Activated CD4-positive, alpha-beta memory T cell treated with anti-CD3 and anti-CD28 coated beads for 36 hours (primary cell): ENCODE measurements around the gene MRPS27. TPM values are rescaled to one million over a fixed set of nuclear protein-coding genes. Genes with fewer than 3 reads are reported as not detected.
"Not testable (repeated sequence)": the region's sequence is repeated elsewhere in the genome, so short reads cannot be mapped to it uniquely, and the experiment has no call there.

Experiments used
- CTCF ChIA-PET: fragments of 350-600 bp; sonication (Branson Sonifier 250); formaldehyde crosslinking; loops from one replicate; lab custom pipeline; 2021; ENCODE audit warnings: antibody characterized with exemption, inconsistent platforms; lab: Charles Lee
- POLR2A ChIA-PET: fragments of 350-600 bp; sonication (Branson Sonifier 250); formaldehyde crosslinking; loops from one replicate; lab custom pipeline; 2021; ENCODE audit warnings: antibody characterized with exemption; lab: Charles Lee
- DNase-seq: peaks from one replicate; pipeline ENCODE4 v3.0.0-alpha.2; 2020
- H3K27ac Mint-ChIP-seq: one replicate; pipeline ENCODE4 v1.8.0; 2021; ENCODE audit warnings: mixed read lengths
- H3K27me3 Mint-ChIP-seq: one replicate; pipeline ENCODE4 v1.8.0; 2021; ENCODE audit warnings: mixed read lengths
- H3K36me3 Mint-ChIP-seq: one replicate; pipeline ENCODE4 v1.8.0; 2021; ENCODE audit warnings: mixed read lengths
- H3K4me1 Mint-ChIP-seq: one replicate; pipeline ENCODE4 v1.8.0; 2021; ENCODE audit warnings: low read depth, mixed read lengths
- H3K4me3 Mint-ChIP-seq: one replicate; pipeline ENCODE4 v1.8.0; 2021; ENCODE audit warnings: mild to moderate bottlenecking, mixed read lengths
- H3K9me3 Mint-ChIP-seq: one replicate; pipeline ENCODE4 v1.8.0; 2021; ENCODE audit warnings: mixed read lengths
- intact Hi-C: fragments of 100-400 bp; cut with micrococcal nuclease; formaldehyde crosslinking; loops from one replicate; pipeline ENCODE4 v1.15.1; 2023
- total RNA-seq, 2 experiments: library from RNA; stranded (reverse); gene quantifications; one replicate each; pipeline ENCODE4 v1.2.3, GENCODE V29; 2021

Gene MRPS27
- total RNA-seq, 2 experiments from 2014 or later = 85.9 to 91.4 TPM

DNA sequence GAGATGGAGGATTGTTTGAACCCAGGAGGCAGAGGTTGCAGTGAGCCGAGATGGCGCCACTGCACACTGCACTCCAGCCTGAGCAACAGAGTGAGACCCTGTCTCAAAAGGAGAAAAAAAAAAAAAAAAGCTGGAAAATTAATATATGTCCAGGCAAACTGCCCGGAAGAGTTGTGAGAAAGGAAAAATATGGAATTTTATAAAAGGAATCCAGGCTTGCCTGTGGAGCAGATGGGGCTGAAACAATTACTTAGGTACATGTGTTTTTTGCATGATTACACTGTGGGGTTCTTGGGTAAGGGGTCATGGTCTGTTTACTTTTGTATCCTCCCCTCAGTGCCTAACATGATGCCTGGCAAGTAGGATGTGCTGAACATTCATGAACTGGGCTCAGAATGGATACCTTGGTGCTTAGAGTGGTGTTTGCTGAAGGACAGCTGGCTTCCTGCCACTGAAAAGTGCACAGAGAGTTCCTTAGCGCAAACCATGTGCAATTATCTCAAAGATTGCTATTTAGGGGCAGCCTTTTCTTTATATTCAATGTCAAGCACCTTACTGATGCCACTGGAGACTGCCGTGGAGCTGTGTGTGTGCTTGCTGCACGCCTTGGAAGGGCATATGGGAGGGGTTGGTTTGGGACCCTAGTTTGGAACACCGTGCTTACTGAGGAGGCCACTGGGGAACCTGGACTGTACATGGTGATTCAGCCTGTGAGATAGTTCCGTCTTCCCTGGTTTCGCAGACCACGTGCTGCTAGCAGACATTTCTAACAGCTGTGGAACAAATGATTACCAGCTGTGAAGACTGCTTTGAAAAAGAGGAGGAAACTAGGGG is 134.3 kb downstream of the MRPS27 start:
- DNase-seq = no peak
- POLR2A ChIA-PET = no interaction called here
- Mint-ChIP-seq H3K4me1 (no peaks in the 10 kb centered on the region), H3K9me3 (no peaks in the 10 kb centered on the region), H3K36me3 (no peaks in the 10 kb centered on the region), H3K27me3 (peaks cover 64% of the 10 kb centered on the region), H3K4me3 (no peak overlapping the region), H3K27ac (no peak overlapping the region)
- intact Hi-C loops = no loop called here
- CTCF ChIA-PET = no interaction called here

DNA sequence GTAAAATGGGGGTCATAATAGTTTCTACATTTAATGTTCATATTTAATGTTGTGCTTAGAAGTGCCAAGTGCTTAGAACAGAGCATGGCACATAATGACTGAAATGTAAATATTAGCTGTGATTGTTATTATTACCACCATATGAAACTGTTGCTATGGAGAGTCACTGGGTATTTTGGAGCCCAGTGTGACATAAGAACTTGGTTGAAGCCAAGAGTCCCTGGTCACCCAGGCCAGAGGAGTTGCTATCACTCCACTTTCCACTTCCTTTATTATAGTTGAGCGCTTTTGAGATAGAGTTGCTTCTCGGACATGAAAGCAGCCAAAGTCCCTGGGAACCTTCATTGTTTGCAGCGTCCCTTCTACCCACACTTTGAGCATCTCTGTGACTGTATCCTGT is 135.6 kb downstream of the MRPS27 start:
- H3K4me1 Mint-ChIP-seq = no peaks in the 10 kb centered on the region
- POLR2A ChIA-PET = no interaction called here
- no peaks in the 10 kb centered on the region for H3K36me3 Mint-ChIP-seq
- CTCF ChIA-PET = no interaction called here
- no peaks in the 10 kb centered on the region for H3K9me3 Mint-ChIP-seq
- intact Hi-C loops = no loop called here
- DNase-seq = no peak
- no peak overlapping the region for H3K4me3 Mint-ChIP-seq
- H3K27me3 Mint-ChIP-seq = peaks cover 64% of the 10 kb centered on the region
- H3K27ac Mint-ChIP-seq = no peak overlapping the region

DNA sequence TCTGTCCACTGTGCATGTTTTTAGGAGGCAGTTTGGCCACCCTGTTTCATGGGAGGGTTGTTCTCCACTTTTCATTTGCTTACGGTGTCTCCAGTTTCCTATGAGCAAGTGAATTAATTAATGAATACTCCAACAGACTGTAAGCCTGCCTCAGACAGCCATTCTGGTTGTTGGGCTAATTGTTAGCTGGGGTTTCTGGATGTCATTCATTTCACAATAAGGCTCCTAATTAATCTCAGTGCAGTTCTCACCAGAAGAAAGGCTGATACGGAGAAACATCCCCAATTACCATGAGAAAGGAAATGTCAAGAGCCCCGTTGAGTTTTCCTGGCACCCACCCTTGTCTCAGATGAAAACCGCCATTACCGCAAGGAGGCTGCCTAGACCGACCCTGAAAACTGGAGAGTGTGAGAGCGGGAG is 136.9 kb downstream of the MRPS27 start:
- DNase-seq = no peak
- no peaks in the 10 kb centered on the region for H3K9me3 Mint-ChIP-seq
- POLR2A ChIA-PET = no interaction called here
- CTCF ChIA-PET = no interaction called here
- no peak overlapping the region for H3K27ac Mint-ChIP-seq
- H3K4me3 Mint-ChIP-seq = no peak overlapping the region
- H3K27me3 Mint-ChIP-seq = peaks cover 60% of the 10 kb centered on the region
- no peaks in the 10 kb centered on the region for H3K4me1 Mint-ChIP-seq
- intact Hi-C loops = no loop called here
- no peaks in the 10 kb centered on the region for H3K36me3 Mint-ChIP-seq

DNA sequence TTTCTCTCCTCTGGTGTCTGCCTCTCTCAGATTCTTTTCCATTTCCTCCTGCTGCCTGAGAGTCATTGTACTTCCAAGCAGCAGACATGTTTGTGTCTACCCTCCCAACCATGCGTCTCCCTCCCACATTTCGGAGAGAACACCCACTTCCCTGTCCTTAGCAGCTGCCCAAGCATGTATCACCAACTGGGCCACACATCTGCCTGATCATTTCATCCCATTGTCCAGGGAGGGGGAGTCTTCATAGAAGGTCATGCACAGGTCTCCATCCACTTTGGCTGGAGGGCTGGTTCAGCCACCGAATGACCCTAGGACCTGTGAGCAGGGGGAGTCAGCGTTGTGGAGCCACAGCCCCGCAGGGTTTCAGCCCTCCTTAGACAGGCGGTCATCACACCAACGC is 137.4 kb downstream of the MRPS27 start:
- no peaks in the 10 kb centered on the region for H3K9me3 Mint-ChIP-seq
- H3K4me1 Mint-ChIP-seq = no peaks in the 10 kb centered on the region
- intact Hi-C loops = no loop called here
- no peak overlapping the region for H3K27ac Mint-ChIP-seq
- peaks cover 59% of the 10 kb centered on the region for H3K27me3 Mint-ChIP-seq
- H3K4me3 Mint-ChIP-seq = no peak overlapping the region
- ChIA-PET POLR2A (no interaction called here), CTCF (no interaction called here)
- H3K36me3 Mint-ChIP-seq = no peaks in the 10 kb centered on the region
- DNase-seq = no peak

DNA sequence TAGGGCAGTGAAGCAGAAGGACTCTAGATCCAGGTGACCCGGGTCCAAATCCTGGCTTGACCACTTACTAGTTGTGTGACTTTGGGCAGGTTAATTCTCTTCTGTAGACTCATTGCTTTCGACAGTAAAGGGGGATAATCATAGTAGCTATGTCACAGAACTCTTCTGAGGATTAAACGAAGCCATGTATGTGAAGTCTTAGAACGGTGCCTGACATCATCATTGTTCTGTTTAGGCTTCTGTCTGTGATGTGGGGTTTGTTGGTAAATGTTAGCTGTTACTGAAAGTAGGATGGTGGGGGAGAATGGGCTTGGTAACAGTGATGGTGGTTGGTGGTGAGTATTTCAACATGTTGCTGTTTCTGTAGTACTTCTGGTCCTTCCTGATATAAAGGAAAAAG is 139.1 kb downstream of the MRPS27 start:
- Mint-ChIP-seq H3K36me3 (no peaks in the 10 kb centered on the region), H3K27me3 (peaks cover 52% of the 10 kb centered on the region), H3K4me1 (no peaks in the 10 kb centered on the region), H3K9me3 (no peaks in the 10 kb centered on the region), H3K27ac (no peak overlapping the region), H3K4me3 (no peak overlapping the region)
- ChIA-PET POLR2A (no interaction called here), CTCF (no interaction called here)
- DNase-seq = no peak
- intact Hi-C loops = no loop called here

DNA sequence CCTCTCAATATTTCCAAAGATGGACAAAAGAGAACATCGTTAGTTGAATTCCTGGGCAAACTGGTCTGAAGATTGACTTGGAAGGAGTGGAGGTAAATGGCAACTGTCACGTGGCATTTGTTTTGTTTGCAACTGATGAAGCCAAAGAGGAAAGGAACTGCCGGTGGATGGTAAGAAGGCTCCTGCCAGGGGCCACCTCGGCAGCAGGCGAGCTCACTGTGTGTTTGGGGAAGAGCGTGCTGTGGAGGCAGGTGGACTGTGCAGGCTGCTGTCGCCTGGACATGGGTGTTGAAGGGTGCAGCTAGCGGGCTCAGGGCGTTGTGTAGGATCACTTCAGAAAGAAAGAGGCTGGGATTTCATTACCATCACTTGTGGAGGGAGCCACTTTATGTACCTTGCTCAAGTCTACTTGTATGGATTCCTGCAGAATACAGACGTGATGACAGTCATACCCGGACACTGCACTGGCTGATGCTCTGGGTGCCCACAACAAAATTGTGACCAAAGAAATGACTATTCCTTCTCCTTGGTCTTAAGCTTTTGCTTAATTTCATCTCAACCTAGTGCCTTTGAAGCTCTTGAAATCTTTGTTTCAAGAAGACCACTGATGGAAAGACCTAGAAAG is 140.1 kb downstream of the MRPS27 start:
- intact Hi-C loops = loop anchor here (10.0 kb wide), 1 partner anchor 55 kb away; no protein-coding TSS in a partner anchor
- no peak overlapping the region for H3K4me3 Mint-ChIP-seq
- H3K9me3 Mint-ChIP-seq = no peaks in the 10 kb centered on the region
- H3K36me3 Mint-ChIP-seq = no peaks in the 10 kb centered on the region
- CTCF ChIA-PET = no interaction called here
- H3K4me1 Mint-ChIP-seq = no peaks in the 10 kb centered on the region
- DNase-seq = no peak
- peaks cover 44% of the 10 kb centered on the region for H3K27me3 Mint-ChIP-seq
- POLR2A ChIA-PET = no interaction called here
- H3K27ac Mint-ChIP-seq = no peak overlapping the region

DNA sequence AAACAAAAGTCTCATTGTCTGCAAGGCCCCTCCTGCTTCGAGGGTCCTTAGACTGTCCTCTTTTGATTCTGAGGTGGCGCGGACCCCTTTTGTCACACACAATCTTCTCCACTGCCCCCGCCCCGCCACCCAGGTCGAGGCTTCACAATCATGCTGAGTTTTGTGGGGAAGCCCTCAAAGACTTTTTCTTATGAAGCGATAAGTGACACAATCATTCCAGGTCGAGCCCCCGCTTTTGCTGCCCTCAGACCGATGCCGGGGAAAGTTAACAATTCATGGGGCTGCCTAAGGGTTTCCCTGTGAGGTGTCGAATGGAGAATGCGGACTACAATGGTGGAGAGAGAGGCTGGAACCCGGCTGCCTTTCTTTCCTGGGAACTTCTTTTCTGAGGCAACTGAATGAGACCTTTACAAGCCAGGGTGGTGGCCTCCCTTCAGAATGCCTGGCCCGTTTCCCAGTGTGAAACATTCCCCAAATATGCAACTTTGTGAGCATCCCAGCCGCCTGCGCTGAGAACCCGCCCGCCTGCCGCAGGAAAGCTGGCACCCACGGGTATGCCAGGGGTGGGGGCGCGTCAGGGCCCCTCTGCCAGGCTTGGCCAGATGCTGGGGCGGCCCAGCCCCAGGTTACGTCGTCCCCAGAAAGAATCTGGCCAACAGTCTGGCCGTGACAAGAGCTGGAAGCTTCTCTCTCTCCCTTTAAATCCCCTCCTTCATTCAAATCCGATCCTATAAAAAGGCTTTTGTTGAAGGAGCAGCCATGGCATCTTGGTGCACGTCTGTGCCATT is 140.8 kb downstream of the MRPS27 start:
- Mint-ChIP-seq H3K36me3 (no peaks in the 10 kb centered on the region), H3K27me3 (peaks cover 43% of the 10 kb centered on the region)

DNA sequence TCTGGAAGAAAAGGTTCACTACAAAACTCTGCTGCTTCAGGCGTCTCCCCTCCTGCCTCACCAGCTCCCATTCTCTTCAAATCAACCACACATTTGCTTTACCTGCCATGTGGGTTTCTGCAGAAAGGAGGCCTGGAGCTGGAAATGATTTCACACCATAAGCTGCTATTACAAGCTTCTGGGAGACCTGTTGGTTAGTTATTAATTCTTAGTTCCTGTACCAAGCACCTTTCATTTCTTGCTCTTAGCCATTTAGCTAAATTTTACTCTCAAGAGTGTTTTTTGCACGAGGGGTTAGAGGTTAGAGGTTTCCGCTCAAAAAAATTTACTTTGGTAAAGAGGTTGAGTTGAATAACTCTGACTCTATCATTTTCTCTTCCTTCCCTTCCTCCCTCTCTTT is 142.5 kb downstream of the MRPS27 start:
- no peaks in the 10 kb centered on the region for H3K4me1 Mint-ChIP-seq

More for the DNA sequence above, 140.8 kb downstream of the MRPS27 start:
- H3K9me3 Mint-ChIP-seq = no peaks in the 10 kb centered on the region
- H3K27ac Mint-ChIP-seq = no peak overlapping the region
- no peak overlapping the region for H3K4me3 Mint-ChIP-seq
- DNase-seq = no peak
- ChIA-PET CTCF (interaction anchor here (0.7 kb wide), 1 partner anchor 12 kb away, joined by 3 read pairs; no protein-coding TSS in a partner anchor), POLR2A (no interaction called here)
- H3K4me1 Mint-ChIP-seq = no peaks in the 10 kb centered on the region
- intact Hi-C loops = loop anchor here (10.0 kb wide), 1 partner anchor 56 kb away; no protein-coding TSS in a partner anchor

DNA sequence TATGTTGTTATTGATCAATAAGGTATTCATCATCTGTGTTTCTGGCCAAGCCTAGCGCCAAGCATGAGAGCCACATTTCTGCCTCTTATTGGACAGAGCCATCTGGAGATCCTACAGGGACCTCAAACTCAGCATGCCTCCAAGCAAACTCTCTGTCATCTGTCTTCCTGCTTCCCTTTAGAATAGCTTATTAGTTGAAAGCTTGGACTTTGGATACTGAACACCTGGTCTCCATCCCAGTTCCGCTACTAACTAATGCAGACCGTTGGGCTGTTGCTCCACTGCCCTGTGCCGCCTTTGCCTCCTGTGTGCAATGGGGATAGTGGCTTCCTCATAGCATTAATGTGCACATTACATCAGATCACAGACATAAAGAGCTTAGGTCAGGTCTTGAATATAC is 147.3 kb downstream of the MRPS27 start:
- H3K36me3 Mint-ChIP-seq = no peaks in the 10 kb centered on the region
- DNase-seq = no peak
- ChIA-PET CTCF (no interaction called here), POLR2A (no interaction called here)
- peaks cover 35% of the 10 kb centered on the region for H3K27me3 Mint-ChIP-seq
- intact Hi-C loops = loop anchor here (2.0 to 10.0 kb wide), 2 partner anchors 34 to 62 kb away; no protein-coding TSS in a partner anchor
- no peak overlapping the region for H3K27ac Mint-ChIP-seq
- peaks cover 14% of the 10 kb centered on the region for H3K4me1 Mint-ChIP-seq
- no peaks in the 10 kb centered on the region for H3K9me3 Mint-ChIP-seq
- no peak overlapping the region for H3K4me3 Mint-ChIP-seq

More for the DNA sequence above, 142.5 kb downstream of the MRPS27 start:
- intact Hi-C loops = loop anchor here (10.0 kb wide), 1 partner anchor 57 kb away; no protein-coding TSS in a partner anchor
- Mint-ChIP-seq H3K9me3 (no peaks in the 10 kb centered on the region), H3K4me3 (no peak overlapping the region), H3K27ac (no peak overlapping the region), H3K36me3 (no peaks in the 10 kb centered on the region), H3K27me3 (peaks cover 35% of the 10 kb centered on the region)
- ChIA-PET CTCF (no interaction called here), POLR2A (no interaction called here)
- no peak for DNase-seq

DNA sequence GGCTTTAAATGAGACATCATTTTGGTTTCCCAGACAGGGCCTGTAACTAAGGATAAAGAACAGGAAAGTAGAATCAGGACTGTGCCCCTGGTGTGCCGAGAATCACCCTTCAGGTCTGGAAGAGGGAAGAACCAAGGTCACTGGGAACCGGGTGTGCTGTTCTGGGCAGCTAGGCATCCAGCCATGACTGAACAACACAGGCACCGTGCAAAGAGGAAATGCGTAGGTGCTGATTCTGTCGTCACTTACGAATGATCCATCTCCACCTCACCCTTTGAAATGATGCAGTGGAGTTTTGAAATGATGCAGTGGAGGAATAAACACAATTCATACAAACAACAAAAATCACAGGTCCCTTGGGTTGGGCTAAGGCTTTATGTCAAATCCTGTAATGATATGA is 148.4 kb downstream of the MRPS27 start:
- peaks cover 39% of the 10 kb centered on the region for H3K27me3 Mint-ChIP-seq
- no peaks in the 10 kb centered on the region for H3K9me3 Mint-ChIP-seq

DNA sequence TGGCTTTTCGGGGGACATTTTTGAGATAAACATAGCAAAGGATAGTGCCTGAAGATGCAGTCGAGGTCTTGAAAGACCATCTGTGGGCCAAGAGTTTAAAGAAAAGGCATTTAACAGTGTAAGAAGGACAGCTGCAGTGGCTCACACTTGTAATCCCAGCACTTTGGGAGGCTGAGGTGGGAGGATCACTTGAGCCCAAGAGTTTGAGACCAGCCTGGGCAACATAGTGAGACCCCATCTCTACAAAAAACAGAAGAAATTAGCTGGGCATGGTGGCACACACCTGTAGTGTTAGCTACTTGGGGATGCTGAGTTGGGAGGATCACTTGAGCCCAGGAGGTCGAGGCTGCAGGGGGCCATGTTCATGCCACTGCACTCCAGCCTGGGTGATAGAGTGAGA is 148.9 kb downstream of the MRPS27 start:
- POLR2A ChIA-PET, H3K4me3 Mint-ChIP-seq, H3K36me3 Mint-ChIP-seq, CTCF ChIA-PET, DNase-seq, H3K9me3 Mint-ChIP-seq, H3K27ac Mint-ChIP-seq: not testable (repeated sequence)
- H3K4me1 Mint-ChIP-seq = peaks cover 22% of the 10 kb centered on the region
- intact Hi-C loops = loop anchor here (10.0 kb wide), 1 partner anchor 64 kb away; no protein-coding TSS in a partner anchor
- H3K27me3 Mint-ChIP-seq = peaks cover 39% of the 10 kb centered on the region

More for the DNA sequence above, 148.4 kb downstream of the MRPS27 start:
- CTCF ChIA-PET = no interaction called here
- POLR2A ChIA-PET = no interaction called here
- intact Hi-C loops = loop anchor here (2.0 to 10.0 kb wide), 2 partner anchors 33 to 63 kb away; no protein-coding TSS in a partner anchor
- DNase-seq = peak; percentile 67
- Mint-ChIP-seq H3K4me1 (peaks cover 20% of the 10 kb centered on the region), H3K4me3 (no peak overlapping the region), H3K27ac (no peak overlapping the region), H3K36me3 (no peaks in the 10 kb centered on the region)

DNA sequence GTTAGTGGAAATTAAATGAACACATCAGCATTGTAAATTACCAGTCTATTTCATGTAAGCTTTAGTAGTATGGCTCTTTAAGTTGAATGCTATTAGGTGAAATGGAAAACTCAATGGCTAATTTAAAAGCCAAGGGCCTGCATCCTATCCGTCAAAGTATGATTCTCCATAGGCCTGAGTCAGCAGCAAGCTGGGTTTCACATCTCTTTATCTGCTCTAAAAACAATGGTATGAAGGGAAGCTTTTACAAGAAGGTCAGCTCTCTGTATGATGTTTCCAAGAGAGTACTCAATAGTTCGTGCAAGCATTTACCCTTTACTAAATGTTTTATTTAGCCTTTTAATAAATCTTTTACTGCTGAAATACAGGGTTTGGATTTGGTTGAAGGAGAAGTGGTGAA is 149.9 kb downstream of the MRPS27 start:
- Mint-ChIP-seq H3K36me3 (no peaks in the 10 kb centered on the region), H3K4me3 (no peak overlapping the region), H3K27ac (no peak overlapping the region), H3K4me1 (peaks cover 22% of the 10 kb centered on the region), H3K27me3 (peaks cover 40% of the 10 kb centered on the region), H3K9me3 (no peaks in the 10 kb centered on the region)
- CTCF ChIA-PET = no interaction called here
- POLR2A ChIA-PET = interaction anchor here (0.6 kb wide), 1 partner anchor 23 kb away, joined by 3 read pairs; no protein-coding TSS in a partner anchor
- intact Hi-C loops = loop anchor here (10.0 kb wide), 1 partner anchor 65 kb away; no protein-coding TSS in a partner anchor
- no peak for DNase-seq
